NCI-H2107 (cell line): ENCODE measurements around the gene GALT.
"Not testable (repeated sequence)": the region's sequence is repeated elsewhere in the genome, so short reads cannot be mapped to it uniquely, and the experiment has no call there.

Experiments
- DNase-seq: peaks from one replicate; lab custom pipeline; 2025; lab: John Stamatoyannopoulos, UW

GALT gene

DNA sequence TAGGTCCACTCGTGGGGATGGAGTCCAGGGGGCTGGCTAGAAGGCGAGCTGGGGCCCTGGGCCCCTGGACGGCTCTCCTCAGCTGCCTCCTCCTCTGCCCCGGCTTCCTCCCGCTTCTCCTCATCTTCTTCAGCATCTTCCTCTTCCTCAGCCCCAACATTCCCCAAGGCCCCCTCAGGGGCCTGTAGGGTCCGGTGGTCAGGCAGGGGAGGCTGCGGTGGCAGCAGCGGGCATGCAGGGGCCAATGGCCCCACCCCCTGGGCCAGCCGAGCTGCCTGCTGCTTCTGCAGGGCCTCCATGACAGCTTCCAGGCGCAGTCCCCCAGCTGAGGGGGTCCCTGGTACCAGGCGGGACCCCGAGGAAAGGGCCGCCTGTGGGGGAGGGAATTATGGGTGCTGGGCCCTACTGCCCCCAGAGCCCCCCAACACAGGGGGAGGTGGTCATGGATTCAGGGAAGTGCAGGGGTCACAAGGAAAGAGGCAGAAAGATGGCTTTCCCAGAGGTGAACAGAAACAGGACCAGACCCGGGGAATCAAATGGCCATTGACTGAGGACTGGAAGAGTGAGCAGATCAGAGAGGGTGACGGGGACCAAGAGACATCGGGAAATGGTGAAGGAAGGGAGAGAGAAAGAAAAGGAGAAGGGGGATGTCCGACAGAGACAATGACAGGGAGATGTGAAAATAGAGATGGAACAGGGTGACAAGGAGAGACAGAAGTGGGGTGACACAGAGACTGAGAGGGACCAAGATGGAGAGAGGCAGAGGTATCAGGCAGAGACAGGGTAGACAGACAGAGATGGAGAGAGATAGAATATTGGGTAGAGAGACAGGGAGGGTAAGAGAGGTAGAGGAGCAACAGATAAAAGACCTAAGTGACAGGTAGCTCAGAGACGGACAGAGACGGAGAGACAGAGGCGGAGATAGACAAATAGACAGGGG lies 18.5 kb upstream of the GALT start:
- no peak for DNase-seq

DNA sequence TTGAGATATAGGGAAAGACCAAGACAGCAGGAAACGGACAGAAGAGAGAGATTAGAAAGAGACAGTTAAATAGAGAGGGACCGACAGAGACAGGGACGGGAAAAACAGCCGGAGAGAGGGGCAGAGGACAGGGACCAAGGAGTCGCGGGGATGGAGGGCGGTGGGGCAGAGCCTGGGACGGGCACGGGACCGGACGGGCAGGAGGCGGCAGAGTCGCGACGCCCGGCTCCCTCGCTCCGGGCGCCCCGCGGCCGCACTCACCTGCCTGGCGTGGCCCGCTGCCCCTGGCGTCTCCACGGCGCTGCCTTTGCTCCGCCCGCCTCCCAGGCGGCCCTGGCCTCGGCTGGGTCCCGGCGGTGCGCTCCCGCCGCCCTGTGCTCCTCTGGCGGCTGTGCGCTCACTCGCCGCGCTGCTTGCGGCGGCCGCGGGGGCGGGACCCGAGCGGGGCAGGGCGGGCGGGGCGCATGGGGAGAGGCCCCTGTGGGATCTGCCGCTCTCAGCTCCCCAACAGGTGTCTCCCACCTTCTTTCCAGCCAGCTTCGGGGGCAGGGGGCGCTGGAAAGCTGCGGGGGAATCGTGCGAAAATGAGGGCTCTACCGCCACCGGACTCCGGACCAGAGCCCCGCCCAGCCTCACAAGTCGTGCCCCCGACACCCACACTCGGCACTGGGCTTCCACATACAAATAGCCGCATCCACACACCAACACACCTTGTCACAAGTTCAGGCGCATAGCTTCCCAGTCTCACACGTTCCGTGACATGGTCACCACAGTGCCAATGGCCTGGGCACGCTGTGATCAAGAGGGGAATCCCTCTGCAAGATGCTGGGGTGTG lies 17.6 kb upstream of the GALT start, which contains the start of gene ARID3C:
Gene ARID3C (minus strand): TSS at position 411 of the 835 bp plus-strand sequence. CDS start 1,052 bp downstream, outside the sequence.
- DNase-seq = no peak

DNA sequence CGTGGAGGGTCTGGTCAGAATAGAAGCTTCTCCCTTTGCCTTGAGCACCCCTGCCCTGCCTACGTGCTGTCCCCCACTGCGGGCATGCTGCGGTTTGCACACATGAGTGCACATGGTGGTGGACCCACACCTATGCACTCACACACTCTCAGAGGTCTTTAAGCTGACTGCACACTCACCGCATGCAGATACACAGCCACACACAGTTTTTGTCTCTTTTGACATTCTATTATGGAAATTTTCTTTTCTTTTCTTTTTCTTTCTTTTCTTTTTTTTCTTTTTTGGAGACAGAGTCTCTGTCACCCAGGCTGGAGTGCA lies 17.0 kb upstream of the GALT start:
- no peak for DNase-seq

DNA sequence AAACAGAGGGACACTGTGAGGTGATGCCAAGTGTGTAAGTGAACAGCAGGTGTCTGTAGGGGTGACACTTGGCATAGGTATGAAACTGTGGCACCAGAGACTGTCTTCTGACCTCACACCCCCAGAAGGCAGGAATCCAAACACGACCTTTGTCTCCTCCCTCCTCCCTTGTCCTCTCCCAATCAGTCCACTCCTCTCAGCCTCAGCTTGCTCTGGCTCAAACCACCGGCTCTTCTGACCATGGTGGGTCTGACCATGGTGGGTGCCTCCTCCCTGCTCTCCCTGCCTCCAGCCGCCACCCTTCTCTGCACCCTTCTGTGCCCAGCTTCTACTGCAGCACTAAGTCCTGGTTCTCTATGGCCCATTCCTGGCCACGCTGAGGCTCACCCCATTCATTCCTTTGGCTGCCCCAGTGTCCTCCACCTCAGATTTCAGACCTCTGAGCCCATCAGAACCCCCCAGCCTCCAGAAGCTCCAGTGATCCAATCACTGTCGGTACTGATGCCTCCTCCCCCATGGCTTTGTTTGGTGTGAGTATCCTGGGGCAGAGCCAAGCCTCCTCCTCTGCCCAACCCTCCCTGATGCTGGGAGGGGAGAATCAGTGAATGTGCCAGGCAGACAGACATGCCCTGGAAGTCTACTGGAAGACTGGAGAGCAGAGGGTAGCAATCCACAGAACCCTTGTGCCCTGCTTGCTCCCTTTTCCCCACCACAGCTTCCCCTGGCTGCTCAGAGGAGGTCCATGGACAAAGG lies 15.9 kb upstream of the GALT start:
- DNase-seq = no peak

DNA sequence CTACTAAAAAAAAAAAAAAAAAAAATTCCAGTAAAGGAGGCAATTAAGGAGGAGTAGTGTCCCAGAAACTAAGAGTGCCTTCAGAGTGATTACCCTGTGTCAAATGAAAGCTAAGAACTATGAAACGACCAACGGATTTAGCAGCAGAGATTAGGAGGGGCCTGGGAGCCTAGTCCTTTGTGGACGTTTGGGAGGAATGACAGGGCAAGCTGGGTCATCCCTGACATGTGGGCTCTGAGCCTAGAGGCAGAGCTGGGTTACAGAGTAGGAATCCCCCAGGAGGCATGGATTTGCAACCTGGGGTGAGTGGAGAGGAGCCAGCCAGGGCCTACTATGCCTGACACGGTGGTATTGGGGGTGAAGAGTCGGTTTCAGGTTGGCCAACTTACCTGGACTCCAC lies 13.3 kb upstream of the GALT start:
- no peak for DNase-seq

DNA sequence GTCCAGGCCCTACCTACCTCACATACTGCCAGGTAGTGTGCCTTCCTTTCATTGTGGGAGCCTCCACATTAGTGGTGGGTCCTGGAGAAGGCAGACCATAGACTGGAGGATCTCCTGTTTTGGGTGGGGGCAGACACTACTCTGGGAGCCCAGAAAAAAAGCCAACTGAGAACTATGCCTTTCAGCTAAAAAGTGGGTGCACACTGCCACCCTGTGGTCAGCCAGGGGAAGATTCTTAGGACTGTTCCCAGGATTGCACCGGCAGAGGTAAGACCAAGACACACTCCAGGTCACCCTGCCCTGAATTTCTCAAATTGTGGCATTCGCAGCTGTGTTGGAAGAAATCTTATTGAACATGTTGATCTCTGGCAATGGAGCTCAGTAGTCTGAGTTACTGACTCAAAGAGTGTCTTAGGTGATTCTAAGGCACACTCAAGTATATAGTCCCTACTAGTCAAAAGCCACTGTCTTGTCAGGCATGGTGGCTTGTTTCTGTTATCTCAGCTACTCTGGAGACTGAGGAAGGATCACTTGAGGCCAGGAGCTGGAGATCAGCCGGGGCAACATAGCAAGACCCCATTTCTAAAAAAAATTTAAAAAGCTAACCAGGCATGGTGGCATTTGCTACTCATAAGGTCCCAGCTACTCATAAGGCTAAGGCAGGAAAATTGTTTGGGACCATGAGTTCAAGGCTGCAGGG lies 12.5 kb upstream of the GALT start:
- peak; percentile 5 for DNase-seq

DNA sequence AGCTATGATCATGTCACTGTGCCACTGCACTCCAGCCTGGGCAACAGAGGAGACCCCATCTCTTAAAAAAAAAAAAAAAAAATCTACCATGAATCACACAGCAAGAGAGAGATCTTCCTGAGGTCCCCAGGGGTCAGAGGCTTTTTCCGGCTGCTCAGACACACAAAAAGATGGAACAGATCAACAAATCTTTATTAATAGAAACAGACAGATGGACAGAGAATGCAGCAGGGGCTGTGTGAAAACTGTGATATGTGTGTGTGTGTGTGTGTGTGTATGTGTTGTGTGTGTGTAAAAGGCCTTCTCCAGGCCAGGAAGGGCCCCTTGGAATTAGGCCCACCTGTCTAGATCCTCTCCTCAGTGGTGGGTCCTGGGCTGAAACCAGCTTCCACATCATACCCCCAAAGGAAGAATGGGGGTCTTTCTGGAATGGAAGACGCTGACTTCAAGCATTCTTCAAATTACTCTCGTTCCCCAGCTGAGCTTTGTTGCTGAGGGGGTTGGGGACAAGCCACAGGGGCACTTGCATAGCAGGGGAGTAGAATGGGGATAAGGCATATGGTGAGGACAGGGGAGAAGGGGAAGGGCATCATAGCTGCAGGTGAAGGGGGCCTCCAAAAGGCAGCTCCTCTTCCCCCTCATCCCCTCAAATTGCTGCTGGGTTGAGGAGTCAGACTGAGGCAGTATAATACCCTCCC lies 11.8 kb upstream of the GALT start:
- no peak for DNase-seq

DNA sequence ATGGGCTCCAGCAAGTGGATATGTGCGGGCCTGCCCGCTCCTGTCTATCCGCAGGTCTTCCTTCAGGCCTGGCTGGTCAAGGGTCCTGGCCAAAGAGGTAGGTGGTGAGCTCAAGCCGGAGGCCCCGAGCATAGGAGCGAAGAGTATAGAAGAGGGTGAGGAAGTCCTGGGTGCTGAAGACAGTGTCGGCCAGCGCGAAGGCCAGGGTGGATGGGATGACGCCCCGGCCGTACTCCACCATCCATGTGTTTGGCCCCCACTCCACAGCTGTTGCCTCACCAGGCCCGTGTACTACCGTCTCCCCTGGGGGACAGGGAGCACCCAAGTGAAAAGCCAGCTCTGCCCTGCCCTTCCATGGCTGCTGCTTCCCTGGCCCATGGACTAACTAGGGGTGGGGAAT lies 10.9 kb upstream of the GALT start:
- DNase-seq = no peak

DNA sequence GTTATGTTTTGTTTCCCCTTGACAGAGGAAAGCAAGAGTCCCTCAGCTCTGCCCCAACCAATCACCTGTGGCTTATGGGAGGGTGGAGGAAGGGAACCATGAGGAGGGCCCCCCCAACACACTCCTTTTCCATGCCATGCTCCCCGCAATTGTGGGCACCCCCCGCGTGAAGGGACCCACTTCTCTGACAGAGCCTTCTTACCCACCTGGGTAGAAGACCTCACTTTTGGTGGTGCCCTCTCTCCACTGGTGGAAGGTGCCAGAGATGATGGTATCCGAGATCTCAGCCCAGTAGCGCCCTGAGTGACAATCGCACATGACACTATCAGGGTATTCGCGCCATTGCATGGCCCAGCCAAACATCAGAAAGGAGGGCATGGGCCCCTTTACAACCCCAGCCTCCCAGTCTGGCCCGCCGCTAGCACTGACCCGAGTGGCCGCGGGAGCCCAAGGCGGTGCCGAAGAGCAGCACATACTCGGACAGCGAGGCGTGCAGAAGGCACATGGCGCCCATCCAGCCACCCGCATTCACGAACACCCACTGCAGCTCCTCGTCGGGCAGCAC lies 9.6 kb upstream of the GALT start:
- no peak for DNase-seq

DNA sequence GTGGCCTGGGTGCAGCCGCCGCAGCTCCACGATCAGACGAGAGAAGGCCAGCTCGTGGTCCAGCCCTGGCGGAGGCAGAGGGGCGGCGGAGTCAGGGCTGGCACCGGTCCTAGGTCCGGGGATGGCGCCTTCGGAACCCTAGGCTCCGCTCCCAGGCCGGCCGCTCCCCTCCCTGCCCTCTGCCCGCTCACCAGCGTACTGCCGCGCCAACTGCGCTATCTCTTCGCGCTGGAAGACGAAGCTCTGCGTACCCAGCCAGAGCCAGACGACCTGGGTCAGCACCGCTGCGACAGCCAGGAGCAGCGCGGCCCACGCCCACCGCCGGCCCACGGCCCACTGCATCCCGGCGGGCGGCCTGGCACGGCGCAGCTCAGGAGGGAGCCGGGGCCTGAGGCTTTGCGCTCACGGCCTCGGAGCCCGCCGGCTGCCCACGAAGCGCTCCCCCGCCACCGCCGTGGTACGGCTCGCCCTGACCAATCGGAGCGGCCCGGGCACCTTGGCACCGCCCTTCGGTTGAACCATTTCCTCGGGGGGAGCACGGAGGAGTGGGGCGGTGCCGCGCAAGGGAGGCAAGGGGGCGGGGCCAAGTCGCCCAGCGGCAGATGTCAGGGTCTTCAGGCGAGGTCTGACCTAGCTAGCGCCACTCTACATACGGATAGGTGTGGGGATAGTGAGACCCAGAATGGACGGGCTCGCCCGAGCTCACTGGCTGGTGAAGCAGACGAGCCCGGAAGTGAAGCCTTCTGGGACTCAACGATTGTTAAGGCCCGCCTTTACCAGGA lies 8.9 kb upstream of the GALT start, which contains the start of gene SIGMAR1:
Gene SIGMAR1 (minus strand): TSS at position 432 of the 782 bp plus-strand sequence. CDS start 90 bp downstream, at position 342.
- DNase-seq = peak; percentile 87

DNA sequence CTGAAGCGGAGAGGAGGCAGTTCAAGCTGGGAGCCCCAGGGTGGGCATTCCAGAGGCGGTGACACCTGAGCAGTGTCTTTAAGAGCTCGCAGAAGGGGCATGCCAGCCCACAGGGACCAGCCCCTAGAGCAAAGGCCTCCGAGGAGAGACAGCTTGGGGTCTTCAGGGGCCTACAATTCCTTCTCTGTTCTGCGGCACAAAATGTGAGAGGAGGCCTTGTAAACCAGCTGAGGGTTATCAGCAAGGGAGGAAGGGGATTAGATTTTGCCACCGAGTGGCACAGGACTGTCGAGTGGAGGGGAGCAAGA lies 8.4 kb upstream of the GALT start:
- DNase-seq = no peak

DNA sequence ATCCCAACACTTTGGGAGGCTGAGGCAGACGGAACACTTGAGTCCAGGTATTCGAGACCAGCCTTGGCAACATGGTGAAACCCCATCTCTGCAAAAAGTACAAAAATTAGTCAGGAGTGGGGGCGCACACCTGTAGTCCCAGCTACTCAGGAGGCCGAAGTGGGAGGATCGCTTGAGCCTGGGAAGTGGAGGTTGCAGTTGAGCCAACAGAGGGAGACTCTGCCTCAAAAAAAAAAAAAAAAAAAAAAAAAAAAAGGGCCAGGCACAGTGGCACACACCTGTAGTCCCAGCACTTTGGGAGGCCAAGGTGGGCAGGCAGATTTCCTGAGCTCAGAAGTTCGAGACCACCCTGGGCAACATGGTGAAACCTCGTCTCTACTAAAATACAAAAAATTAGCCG lies 7.2 kb upstream of the GALT start:
- not testable (repeated sequence) for DNase-seq

DNA sequence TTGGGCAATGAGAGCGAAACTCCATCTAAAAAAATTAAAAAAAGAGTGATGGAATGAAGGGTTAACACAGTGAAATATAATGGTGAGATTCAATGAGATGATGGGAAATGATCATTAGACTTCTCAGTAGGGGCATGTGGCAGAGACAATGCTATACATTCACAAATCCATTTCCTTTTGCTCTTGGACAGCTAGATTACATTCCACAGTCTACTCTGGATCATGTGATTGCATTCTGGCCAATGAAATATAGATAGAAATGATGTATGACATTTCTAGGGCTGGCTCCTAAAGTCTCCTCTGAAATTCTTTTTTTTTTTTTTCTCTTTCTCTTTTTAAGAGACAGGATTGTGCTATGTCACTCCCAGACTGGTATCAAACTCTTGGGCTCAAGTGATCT lies 3.8 kb upstream of the GALT start:
- no peak for DNase-seq

DNA sequence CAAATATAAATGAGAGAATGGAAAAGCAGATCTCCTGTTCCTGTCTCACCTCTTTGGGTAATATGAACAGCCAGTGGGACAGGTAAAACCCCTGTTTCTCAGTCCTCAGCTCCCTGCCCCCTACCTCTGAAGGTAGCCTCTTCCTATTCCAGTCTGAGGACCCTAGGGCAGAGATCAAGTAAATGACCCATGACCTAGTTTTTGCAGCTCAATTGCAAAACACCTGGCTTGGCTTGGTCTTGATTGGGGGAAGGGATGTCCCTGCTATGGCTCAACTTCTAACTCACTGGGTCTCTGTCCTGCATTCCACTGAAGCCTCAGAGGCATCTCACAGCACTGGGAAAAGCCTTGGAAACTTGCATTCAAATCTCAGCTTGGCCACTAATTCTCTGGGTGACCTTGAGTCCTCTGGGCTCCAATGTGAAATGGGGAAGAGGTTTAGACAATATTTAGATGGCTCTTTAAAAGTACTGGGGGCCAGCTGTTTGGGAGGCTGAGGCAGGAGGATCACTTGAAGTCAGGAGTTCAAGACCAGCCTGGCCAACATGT lies 1.6 kb upstream of the GALT start:
- no peak for DNase-seq

DNA sequence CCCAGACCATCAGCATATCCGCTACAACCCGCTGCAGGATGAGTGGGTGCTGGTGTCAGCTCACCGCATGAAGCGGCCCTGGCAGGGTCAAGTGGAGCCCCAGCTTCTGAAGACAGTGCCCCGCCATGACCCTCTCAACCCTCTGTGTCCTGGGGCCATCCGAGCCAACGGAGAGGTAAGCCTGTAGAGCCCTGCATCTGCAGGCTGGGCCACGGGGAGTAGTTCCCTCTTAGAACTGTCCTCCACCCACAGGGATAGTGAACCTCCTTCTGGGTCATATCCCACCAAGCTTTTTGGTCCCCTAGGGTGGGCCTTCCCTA lies 569 bp downstream of the GALT start:
- DNase-seq = no peak

DNA sequence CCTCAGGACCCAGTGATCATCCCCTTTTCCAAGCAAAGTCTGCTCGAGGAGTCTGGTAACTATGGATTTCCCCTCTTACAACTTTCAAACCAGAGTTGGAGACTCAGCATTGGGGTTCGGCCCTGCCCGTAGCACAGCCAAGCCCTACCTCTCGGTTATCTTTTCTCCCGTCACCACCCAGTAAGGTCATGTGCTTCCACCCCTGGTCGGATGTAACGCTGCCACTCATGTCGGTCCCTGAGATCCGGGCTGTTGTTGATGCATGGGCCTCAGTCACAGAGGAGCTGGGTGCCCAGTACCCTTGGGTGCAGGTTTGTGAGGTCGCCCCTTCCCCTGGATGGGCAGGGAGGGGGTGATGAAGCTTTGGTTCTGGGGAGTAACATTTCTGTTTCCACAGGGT lies 1.2 kb downstream of the GALT start:
- no peak for DNase-seq

DNA sequence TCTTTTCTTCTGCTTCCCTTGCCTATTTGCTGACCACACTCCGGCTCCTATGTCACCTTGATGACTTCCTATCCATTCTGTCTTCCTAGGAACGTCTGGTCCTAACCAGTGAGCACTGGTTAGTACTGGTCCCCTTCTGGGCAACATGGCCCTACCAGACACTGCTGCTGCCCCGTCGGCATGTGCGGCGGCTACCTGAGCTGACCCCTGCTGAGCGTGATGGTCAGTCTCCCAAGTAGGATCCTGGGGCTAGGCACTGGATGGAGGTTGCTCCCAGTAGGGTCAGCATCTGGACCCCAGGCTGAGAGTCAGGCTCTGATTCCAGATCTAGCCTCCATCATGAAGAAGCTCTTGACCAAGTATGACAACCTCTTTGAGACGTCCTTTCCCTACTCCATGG lies 2.2 kb downstream of the GALT start:
- DNase-seq = no peak

DNA sequence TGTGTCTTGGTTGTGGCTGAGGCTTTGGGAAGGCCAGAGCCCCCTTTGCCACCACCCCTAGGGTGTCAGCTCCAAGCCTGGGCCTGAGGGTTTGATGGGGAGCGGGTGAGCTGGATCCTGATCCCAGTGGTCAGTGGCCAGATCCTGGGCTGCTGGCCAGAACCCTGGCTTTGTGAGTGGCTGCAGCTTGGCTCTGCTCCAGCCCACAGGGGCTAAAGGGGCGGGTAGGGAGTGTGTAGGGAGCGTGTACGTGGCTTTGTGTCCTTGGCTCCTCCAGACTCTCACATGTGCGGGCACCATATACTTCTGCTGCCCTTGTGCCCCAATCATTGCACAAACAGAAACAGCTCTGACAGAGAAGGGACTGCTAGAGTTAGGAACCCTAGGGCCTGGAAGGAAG lies 4.3 kb downstream of the GALT start:
- DNase-seq = no peak

DNA sequence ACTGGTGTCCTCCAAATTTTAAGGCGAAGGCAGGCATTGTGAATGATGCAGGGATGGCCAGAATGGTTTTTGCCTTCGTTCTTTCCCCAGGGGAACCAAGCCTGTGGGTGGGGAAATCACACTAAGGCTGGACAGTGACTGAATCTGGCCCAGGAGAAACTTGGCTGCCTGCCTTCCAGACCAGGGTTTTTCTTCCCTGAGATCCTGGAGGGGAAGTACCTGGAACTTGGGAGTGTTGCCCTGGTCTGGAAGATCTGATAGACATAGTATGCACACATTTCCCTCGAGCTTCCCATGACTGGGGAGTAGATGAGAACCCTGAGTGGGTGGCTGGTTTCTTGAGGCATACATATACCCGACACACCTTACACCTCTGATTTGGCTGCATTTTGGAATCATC lies 4.8 kb downstream of the GALT start:
- no peak for DNase-seq
